ENCODE results near the gene RUNX2. TPM values are rescaled to one million over a fixed set of nuclear protein-coding genes. Genes with fewer than 3 reads are reported as not detected.
A peak's percentile ranks its signal among the peaks of the same experiment; 100 is the strongest.

Gene RUNX2
- total and polyA plus RNA-seq, 9 of the 15 experiments (the other 6 are each of a cell fraction or from before 2014, with no cell fraction given) = 0.29 to 1.00 (median 0.43) TPM

DNA sequence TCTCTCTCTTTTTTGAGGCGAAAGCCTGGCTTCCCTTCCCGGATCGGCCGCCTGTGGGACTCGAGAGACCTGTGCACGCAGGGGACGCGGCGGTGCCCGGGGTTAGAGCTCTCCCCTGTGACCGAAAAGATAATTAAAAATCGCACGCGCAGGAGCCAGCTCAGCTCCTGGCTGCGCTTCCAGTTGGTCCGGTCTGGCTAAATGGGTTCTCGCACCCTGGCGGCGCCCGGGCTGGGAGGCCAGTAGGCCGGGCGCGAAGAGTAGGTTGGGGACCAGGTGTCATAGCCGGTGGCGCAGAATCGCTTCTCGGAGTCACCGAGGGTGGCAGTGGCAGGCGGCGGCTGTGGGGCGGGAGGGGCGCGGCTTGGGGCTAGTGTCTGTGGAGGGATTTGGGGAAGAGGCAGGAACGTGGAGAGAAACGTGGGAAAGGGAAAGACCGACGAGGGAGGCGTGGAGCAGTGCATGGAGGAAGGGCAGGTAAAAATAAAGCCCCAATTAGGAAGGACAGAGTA is 91.5 kb downstream of the RUNX2 start:
- FAIRE-seq = peak; percentile 77
- Histone ChIP-seq H3K27ac (ENCODE audit: extremely low read depth, low read depth, low read length) (no peak overlapping the region), H2AFZ (ENCODE audit: low read depth, low read length) (peak overlapping the region; percentile 11; the same call in 1 of the 2 replicates), H3K27me3 (ENCODE audit: control insufficient read depth in 2 of 2, insufficient read depth in 2 of 2, low read length in 2 of 2) (peaks cover 9 to 22% of the 10 kb centered on the region in 2 experiments; a peak in 4 of 5 replicates), H3K4me3 (0 out of 2 replicates have a peak overlapping the region, but pooled peaks have one; percentile 5), H3K79me2 (ENCODE audit: control insufficient read depth, insufficient read depth, low read length) (no peaks in the 10 kb centered on the region), H3K9me3 (replicated peaks; ENCODE audit: control insufficient read depth, insufficient read depth, low read depth, low read length) (no peaks in the 10 kb centered on the region), H3K4me2 (ENCODE audit: insufficient read depth, low read length) (peak overlapping the region; percentile 9; the same call in 1 of the 2 replicates), H3K36me3 (ENCODE audit: control insufficient read depth, insufficient read depth, low read length) (no peaks in the 10 kb centered on the region), H3K9me1 (ENCODE audit: control insufficient read depth, insufficient read depth, low read length) (no peaks in the 10 kb centered on the region), H3K4me1 (replicated peaks in 1 of 2; ENCODE audit: control insufficient read depth in 2 of 2, insufficient read depth in 2 of 2, low read length in 2 of 2) (peaks cover 0 to 41% of the 10 kb centered on the region in 2 experiments; a peak in 4 of 5 replicates), H3K9ac (ENCODE audit: insufficient read depth in 1 of 2, low read depth in 2 of 2, low read length in 2 of 2) (peak overlapping the region in 1 of 2 experiments; percentile 77; a peak in 2 of 4 replicates), H4K20me1 (replicated peaks; ENCODE audit: control insufficient read depth, insufficient read depth, low read length) (no peaks in the 10 kb centered on the region)
- peak; percentile 87 for ATAC-seq
- intact Hi-C loops (cut with micrococcal nuclease) (loop anchor here (2.0 to 5.0 kb wide), 6 partner anchors 42 to 765 kb away; partner anchors contain the start of gene SUPT3H), in situ Hi-C loops (cut with MboI) (loop anchor here (10.0 kb wide), 1 partner anchor 755 kb away; no protein-coding TSS in a partner anchor)
- WGBS (ENCODE audit: insufficient coverage, low coverage, missing lambda C conversion rate) = 20% methylated on average over 33 of the region's 38 CpGs
- peak in 3 of 4 experiments; percentile 26 to 70 (median 62) for DNase-seq (ENCODE audit: extremely low read depth in 1 of 4, low spot score in 3 of 4)
- POLR2A ChIA-PET = interaction anchor here (0.6 to 0.8 kb wide), 2 partner anchors 106 to 627 kb away, joined by 3 read pairs; no protein-coding TSS in a partner anchor
- CTCF ChIA-PET (ENCODE audit: low intra/inter-chr PET ratio) = interaction anchor here (0.6 to 2.4 kb wide), 2 partner anchors 28 to 764 kb away, joined by 3 to 12 read pairs; no protein-coding TSS in a partner anchor
- no TSS peak for BruUV-seq (replicated peaks)
- TF ChIP-seq DIDO1 (tag; IDR thresholded peaks at IDR 0.05; ENCODE audit: low read depth) (no peak), CC2D1A (IDR thresholded peaks at IDR 0.05) (peak; percentile 48; the same call in 1 of the 2 replicates), HMGN3 (IDR thresholded peaks at IDR 0.05; ENCODE audit: borderline replicate concordance, extremely low read depth, insufficient read length, low read depth, low read length) (peak; percentile 23), BHLHE40 (IDR thresholded peaks at IDR 0.05; ENCODE audit: low read length) (0 out of 2 replicates have a peak, but pooled peaks have one; percentile 41)
- TF ChIP-seq, protein P1, sequence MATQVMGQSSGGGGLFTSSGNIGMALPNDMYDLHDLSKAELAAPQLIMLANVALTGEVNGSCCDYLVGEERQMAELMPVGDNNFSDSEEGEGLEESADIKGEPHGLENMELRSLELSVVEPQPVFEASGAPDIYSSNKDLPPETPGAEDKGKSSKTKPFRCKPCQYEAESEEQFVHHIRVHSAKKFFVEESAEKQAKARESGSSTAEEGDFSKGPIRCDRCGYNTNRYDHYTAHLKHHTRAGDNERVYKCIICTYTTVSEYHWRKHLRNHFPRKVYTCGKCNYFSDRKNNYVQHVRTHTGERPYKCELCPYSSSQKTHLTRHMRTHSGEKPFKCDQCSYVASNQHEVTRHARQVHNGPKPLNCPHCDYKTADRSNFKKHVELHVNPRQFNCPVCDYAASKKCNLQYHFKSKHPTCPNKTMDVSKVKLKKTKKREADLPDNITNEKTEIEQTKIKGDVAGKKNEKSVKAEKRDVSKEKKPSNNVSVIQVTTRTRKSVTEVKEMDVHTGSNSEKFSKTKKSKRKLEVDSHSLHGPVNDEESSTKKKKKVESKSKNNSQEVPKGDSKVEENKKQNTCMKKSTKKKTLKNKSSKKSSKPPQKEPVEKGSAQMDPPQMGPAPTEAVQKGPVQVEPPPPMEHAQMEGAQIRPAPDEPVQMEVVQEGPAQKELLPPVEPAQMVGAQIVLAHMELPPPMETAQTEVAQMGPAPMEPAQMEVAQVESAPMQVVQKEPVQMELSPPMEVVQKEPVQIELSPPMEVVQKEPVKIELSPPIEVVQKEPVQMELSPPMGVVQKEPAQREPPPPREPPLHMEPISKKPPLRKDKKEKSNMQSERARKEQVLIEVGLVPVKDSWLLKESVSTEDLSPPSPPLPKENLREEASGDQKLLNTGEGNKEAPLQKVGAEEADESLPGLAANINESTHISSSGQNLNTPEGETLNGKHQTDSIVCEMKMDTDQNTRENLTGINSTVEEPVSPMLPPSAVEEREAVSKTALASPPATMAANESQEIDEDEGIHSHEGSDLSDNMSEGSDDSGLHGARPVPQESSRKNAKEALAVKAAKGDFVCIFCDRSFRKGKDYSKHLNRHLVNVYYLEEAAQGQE (IDR thresholded peaks at IDR 0.05; ENCODE audit: borderline replicate concordance) = peak; percentile 86
- TF ChIP-seq, protein P1 (CRISPR knock-in tag; IDR thresholded peaks at IDR 0.05; ENCODE audit: low read depth) = no peak
- TF ChIP-seq, protein P2, sequence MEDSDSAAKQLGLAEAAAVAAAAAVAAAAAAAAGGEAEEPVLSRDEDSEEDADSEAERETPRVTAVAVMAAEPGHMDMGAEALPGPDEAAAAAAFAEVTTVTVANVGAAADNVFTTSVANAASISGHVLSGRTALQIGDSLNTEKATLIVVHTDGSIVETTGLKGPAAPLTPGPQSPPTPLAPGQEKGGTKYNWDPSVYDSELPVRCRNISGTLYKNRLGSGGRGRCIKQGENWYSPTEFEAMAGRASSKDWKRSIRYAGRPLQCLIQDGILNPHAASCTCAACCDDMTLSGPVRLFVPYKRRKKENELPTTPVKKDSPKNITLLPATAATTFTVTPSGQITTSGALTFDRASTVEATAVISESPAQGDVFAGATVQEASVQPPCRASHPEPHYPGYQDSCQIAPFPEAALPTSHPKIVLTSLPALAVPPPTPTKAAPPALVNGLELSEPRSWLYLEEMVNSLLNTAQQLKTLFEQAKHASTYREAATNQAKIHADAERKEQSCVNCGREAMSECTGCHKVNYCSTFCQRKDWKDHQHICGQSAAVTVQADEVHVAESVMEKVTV (CRISPR knock-in tag; IDR thresholded peaks at IDR 0.05) = peak; percentile 91
- TF ChIP-seq, protein P3, sequence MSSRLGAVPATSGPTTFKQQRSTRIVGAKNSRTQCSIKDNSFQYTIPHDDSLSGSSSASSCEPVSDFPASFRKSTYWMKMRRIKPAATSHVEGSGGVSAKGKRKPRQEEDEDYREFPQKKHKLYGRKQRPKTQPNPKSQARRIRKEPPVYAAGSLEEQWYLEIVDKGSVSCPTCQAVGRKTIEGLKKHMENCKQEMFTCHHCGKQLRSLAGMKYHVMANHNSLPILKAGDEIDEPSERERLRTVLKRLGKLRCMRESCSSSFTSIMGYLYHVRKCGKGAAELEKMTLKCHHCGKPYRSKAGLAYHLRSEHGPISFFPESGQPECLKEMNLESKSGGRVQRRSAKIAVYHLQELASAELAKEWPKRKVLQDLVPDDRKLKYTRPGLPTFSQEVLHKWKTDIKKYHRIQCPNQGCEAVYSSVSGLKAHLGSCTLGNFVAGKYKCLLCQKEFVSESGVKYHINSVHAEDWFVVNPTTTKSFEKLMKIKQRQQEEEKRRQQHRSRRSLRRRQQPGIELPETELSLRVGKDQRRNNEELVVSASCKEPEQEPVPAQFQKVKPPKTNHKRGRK (tag; IDR thresholded peaks at IDR 0.05) = peak; percentile 68

Data from K562 (cell line).